Spleen (tissue), 11 donors: ENCODE results near the gene GC. TPM values are rescaled to one million over a fixed set of nuclear protein-coding genes. Genes with fewer than 3 reads are reported as not detected.

Source experiments
- DNase-seq: peaks from one replicate; pipeline ENCODE4 v3.0.0-alpha.2; 2020
- H3K27ac ChIP-seq, 8 donors: fragments of 200-600 bp; sonication (generic) in 7 of 8; 1 replicate in 4 of 8; 2 replicates in 4 of 8; pipeline versions ENCODE4 v1.5.0 to v1.8.0; 2016 to 2021; ENCODE audit warnings: inconsistent platforms in 4 of 8, mild to moderate bottlenecking in 4 of 8, moderate library complexity in 1 of 8
- H3K27me3 ChIP-seq, 7 donors: fragments of 200-600 bp; sonication (generic) in 6 of 7; replicated peaks in 1 of 7; 1 replicate in 4 of 7; 2 replicates in 3 of 7; pipeline versions ENCODE4 v1.5.0 to v1.8.0; 2016 to 2021; ENCODE audit warnings: inconsistent platforms in 3 of 7, mild to moderate bottlenecking in 1 of 7
- H3K36me3 ChIP-seq, 6 donors: fragments of 200-600 bp; sonication (generic) in 5 of 6; 1 replicate in 4 of 6; 2 replicates in 2 of 6; pipeline versions ENCODE4 v1.5.0 to v1.8.0; 2016 to 2021; ENCODE audit warnings: inconsistent platforms in 2 of 6
- H3K4me1 ChIP-seq, 6 donors: fragments of 200-600 bp; sonication (generic) in 5 of 6; 1 replicate in 3 of 6; 2 replicates in 3 of 6; pipeline versions ENCODE4 v1.5.0 to v1.8.0; 2016 to 2021; ENCODE audit warnings: inconsistent platforms in 3 of 6
- H3K4me3 ChIP-seq, 8 donors: fragments of 200-600 bp; sonication (generic) in 7 of 8; 1 replicate in 4 of 8; 2 replicates in 4 of 8; pipeline versions ENCODE4 v1.5.0 to v1.8.0; 2016 to 2021; ENCODE audit warnings: inconsistent platforms in 4 of 8, mild to moderate bottlenecking in 4 of 8, moderate library complexity in 2 of 8
- H3K9me3 ChIP-seq, 8 donors: fragments of 200-600 bp; sonication (generic) in 7 of 8; 1 replicate in 4 of 8; 2 replicates in 4 of 8; pipeline versions ENCODE4 v1.5.0 to v1.8.0; 2016 to 2021; ENCODE audit warnings: inconsistent platforms in 4 of 8
- POLR2A ChIP-seq, 3 donors: fragments of 450-650 bp; IDR thresholded peaks; one replicate each; pipeline ENCODE4 v1.5.1; 2017; ENCODE audit warnings: antibody characterized with exemption in 3 of 3, mild to moderate bottlenecking in 1 of 3
- POLR2AphosphoS5 ChIP-seq, 3 donors: sonication (generic); formaldehyde crosslinking; IDR thresholded peaks; one replicate each; pipeline ENCODE4 v1.5.1; 2017; ENCODE audit warnings: antibody characterized with exemption in 3 of 3
- WGBS, 5 donors: extraction: QIAGEN DNeasy Blood & Tissue Kit in 3 of 5; methylation state at CpG; one replicate each; pipeline versions ENCODE4 v1.1.5 to v1.1.7; 2013 to 2018; 5-methylcytosine and 5-hydroxymethylcytosine counted together
- intact Hi-C: fragments of 100-400 bp; cut with DNase I; formaldehyde crosslinking; loops from one replicate; pipeline ENCODE4 v1.15.0; 2023; ENCODE audit warnings: low total_unique reads
- polyA plus RNA-seq, 3 donors: library from polyadenylated mRNA; stranded (reverse); fragments of 200-250 nt; gene quantifications; one replicate each; pipeline ENCODE4 v1.2.1, GENCODE V29; 2013
- total RNA-seq, 7 donors: library from RNA; depleted of rRNA in 3 of 7; stranded (reverse); fragments of >200 nt in 3 of 7; fragmentation: NEBNext Ultra II Directional in 4 of 7; extraction: Animal tissue kit (Norgen Biotek cat#: 25700) in 4 of 7; gene quantifications; one replicate each; pipeline versions ENCODE4 v1.1.0 to v1.2.1, GENCODE V29; 2016 to 2021
- TF ChIP-seq, protein P1 (sequence below), 11 experiments: fragments of 200-600 bp in 7 of 11; fragments of 450-650 bp in 4 of 11; sonication (generic) in 4 of 11; IDR thresholded peaks in 8 of 11; conservative IDR thresholded peaks in 3 of 11; 1 replicate in 7 of 11; 2 replicates in 4 of 11; pipeline versions ENCODE4 v1.4.0 to v1.8.0; 2016 to 2021; ENCODE audit warnings: antibody characterized with exemption in 11 of 11, inconsistent platforms in 4 of 11, mild to moderate bottlenecking in 1 of 11
- donor health status: healthy with polysubstance abuse.
- donor health status: DM: no; HTN: no; CAD: no; lungs with moderate emphysema.
- donor health status: DM: no; HTN: no; CAD: no.
- donor health status: Bipolar disorder and iron deficiency.
- donor health status: healthy.
- donor health status: DM: no; HTN: no; CAD: no.
- donor health status: DM: yes; HTN: yes; CAD: no.

The GC gene
- total and polyA plus RNA-seq, 10 donors, result 1.0 TPM; not detected in 9

- DNase-seq, result no peak
- intact Hi-C loops, result no loop called here
- no peaks in the 10 kb centered on the region for H3K9me3 ChIP-seq
- H3K27ac ChIP-seq, result no peak overlapping the region
- peaks cover 0 to 12% (median 0%) of the 10 kb centered on the region in 6 donors for H3K4me1 ChIP-seq
- H3K4me3 ChIP-seq, result no peak overlapping the region
- 68 to 82% (median 78%) methylated on average over 4 of the region's 4 CpGs for WGBS, 5 donors
- TF ChIP-seq, protein P1, sequence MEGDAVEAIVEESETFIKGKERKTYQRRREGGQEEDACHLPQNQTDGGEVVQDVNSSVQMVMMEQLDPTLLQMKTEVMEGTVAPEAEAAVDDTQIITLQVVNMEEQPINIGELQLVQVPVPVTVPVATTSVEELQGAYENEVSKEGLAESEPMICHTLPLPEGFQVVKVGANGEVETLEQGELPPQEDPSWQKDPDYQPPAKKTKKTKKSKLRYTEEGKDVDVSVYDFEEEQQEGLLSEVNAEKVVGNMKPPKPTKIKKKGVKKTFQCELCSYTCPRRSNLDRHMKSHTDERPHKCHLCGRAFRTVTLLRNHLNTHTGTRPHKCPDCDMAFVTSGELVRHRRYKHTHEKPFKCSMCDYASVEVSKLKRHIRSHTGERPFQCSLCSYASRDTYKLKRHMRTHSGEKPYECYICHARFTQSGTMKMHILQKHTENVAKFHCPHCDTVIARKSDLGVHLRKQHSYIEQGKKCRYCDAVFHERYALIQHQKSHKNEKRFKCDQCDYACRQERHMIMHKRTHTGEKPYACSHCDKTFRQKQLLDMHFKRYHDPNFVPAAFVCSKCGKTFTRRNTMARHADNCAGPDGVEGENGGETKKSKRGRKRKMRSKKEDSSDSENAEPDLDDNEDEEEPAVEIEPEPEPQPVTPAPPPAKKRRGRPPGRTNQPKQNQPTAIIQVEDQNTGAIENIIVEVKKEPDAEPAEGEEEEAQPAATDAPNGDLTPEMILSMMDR (IDR thresholded peaks at IDR 0.05 in 8 of 11, conservative IDR thresholded peaks at IDR 0.05 in 3 of 11), result no peak
- TF ChIP-seq POLR2AphosphoS5 (IDR thresholded peaks at IDR 0.05), result no peak
- no peak for TF ChIP-seq POLR2A (IDR thresholded peaks at IDR 0.05)
- H3K36me3 ChIP-seq, result no peaks in the 10 kb centered on the region
- no peaks in the 10 kb centered on the region for H3K27me3 ChIP-seq
These were observed 46.8 kb upstream of the GC start for GRCh38 chr4:71830497-71831190.

GRCh38 chr4:71828470-71828869, 44.6 kb upstream of the GC start:
- intact Hi-C loops, result no loop called here
- no peaks in the 10 kb centered on the region for H3K36me3 ChIP-seq

DNA sequence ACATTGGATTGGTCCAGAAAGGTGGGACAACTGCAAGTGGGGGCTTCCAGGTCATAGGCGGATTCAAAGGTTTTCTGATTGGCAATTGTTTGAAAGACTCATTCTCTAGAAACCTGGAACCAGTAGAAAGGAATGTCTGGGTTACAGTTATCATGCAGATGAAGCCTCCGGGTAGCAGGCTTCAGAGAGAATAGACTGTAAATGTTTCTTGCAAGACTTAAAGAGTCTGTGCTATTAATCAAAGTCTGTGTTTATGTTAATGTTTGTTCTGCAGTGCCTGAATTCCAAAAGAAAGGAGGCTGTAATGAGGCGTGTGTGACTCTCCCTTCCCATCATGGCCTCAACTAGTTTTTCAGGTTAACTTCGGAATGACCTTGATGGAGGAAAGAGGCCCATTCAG, 43.9 kb upstream of the GC start:
- H3K4me1 ChIP-seq, result peaks cover 0 to 12% (median 0%) of the 10 kb centered on the region in 6 donors
- H3K9me3 ChIP-seq, result no peaks in the 10 kb centered on the region
- H3K27me3 ChIP-seq, result no peaks in the 10 kb centered on the region
- H3K4me3 ChIP-seq, result no peak overlapping the region
- TF ChIP-seq POLR2AphosphoS5 (IDR thresholded peaks at IDR 0.05) (no peak), POLR2A (IDR thresholded peaks at IDR 0.05) (no peak)
- TF ChIP-seq, protein P1 (IDR thresholded peaks at IDR 0.05 in 8 of 11, conservative IDR thresholded peaks at IDR 0.05 in 3 of 11), result no peak
- intact Hi-C loops, result no loop called here
- no peaks in the 10 kb centered on the region for H3K36me3 ChIP-seq
- H3K27ac ChIP-seq, result no peak overlapping the region
- DNase-seq, result no peak
- 78 to 92% (median 81%) methylated on average over 4 of the region's 4 CpGs for WGBS, 5 donors

More at GRCh38 chr4:71828470-71828869, 44.6 kb upstream of the GC start:
- no peak for TF ChIP-seq POLR2A (IDR thresholded peaks at IDR 0.05)
- TF ChIP-seq POLR2AphosphoS5 (IDR thresholded peaks at IDR 0.05), result no peak
- TF ChIP-seq, protein P1 (IDR thresholded peaks at IDR 0.05 in 8 of 11, conservative IDR thresholded peaks at IDR 0.05 in 3 of 11), result no peak
- H3K27me3 ChIP-seq, result no peaks in the 10 kb centered on the region
- no peak overlapping the region for H3K4me3 ChIP-seq
- H3K27ac ChIP-seq, result no peak overlapping the region
- H3K9me3 ChIP-seq, result no peaks in the 10 kb centered on the region
- peaks cover 0 to 12% (median 0%) of the 10 kb centered on the region in 6 donors for H3K4me1 ChIP-seq
- WGBS, 5 donors, result 83 to 93% (median 90%) methylated on average over 1 of the region's 1 CpG
- DNase-seq, result no peak

DNA sequence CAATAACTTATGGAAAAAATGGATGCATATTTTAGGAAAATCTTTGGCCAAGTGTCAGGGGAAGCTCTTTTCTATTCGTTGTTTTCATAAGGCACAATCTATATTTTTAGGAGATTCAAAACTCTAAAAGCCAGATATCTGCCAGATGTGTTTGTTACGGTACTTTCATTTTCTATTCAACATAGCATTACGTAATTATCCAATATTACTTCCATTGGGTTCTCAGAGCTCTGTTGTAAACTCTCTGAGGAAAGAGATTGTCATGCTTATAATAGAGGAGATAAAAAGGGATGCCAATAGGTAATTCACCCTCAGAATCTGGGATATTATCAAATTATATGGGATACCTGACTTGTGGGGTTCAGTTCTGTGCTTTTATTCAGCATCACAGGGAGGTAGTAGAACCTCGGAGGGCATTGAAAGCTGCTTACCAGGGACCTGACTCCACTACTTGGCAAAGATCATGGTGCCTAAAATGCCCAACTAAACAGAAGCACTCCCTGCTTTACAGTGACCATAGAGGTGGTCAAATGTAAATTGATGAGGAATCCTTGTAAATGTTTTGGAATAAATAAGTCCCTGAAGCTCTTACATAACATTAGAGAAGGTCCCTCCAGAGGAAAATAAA, 32.9 kb upstream of the GC start:
- no peaks in the 10 kb centered on the region for H3K27me3 ChIP-seq
- H3K4me1 ChIP-seq, result no peaks in the 10 kb centered on the region
- no peak for TF ChIP-seq POLR2AphosphoS5 (IDR thresholded peaks at IDR 0.05)
- TF ChIP-seq, protein P1 (IDR thresholded peaks at IDR 0.05 in 8 of 11, conservative IDR thresholded peaks at IDR 0.05 in 3 of 11), result no peak
- no peak for TF ChIP-seq POLR2A (IDR thresholded peaks at IDR 0.05)
- DNase-seq, result no peak
- WGBS, 5 donors, result 74 to 86% (median 82%) methylated on average over 4 of the region's 4 CpGs
- no peak overlapping the region for H3K27ac ChIP-seq
- H3K9me3 ChIP-seq, result peaks cover 0 to 8% (median 0%) of the 10 kb centered on the region in 8 donors
- H3K4me3 ChIP-seq, result no peak overlapping the region
- H3K36me3 ChIP-seq, result no peaks in the 10 kb centered on the region
- intact Hi-C loops, result no loop called here
